ENCODE measurements around the gene DCANP1. TPM values are rescaled to one million over a fixed set of nuclear protein-coding genes. Genes with fewer than 3 reads are reported as not detected.

DCANP1 gene
- total and polyA plus RNA-seq, 9 of the 15 experiments (the other 6 are each of a cell fraction or from before 2014, with no cell fraction given): not detected

GRCh38 chr5:135402031-135402430 lies 45.1 kb downstream of the DCANP1 start (continued):
- no peak for TF ChIP-seq ZNF445 (CRISPR knock-in tag; IDR thresholded peaks at IDR 0.05; ENCODE audit: low read depth)

GRCh38 chr5:135400866-135401265 lies 46.3 kb downstream of the DCANP1 start:
- Histone ChIP-seq H3K9ac (ENCODE audit: insufficient read depth in 1 of 2, low read depth in 2 of 2, low read length in 2 of 2) (no peak overlapping the region), H3K4me1 (replicated peaks in 1 of 2; ENCODE audit: control insufficient read depth in 2 of 2, insufficient read depth in 2 of 2, low read length in 2 of 2) (peaks cover 30% of the 10 kb centered on the region in 2 experiments), H3K4me2 (ENCODE audit: insufficient read depth, low read length) (no peak overlapping the region), H3K9me3 (replicated peaks; ENCODE audit: control insufficient read depth, insufficient read depth, low read depth, low read length) (no peaks in the 10 kb centered on the region), H3K79me2 (ENCODE audit: control insufficient read depth, insufficient read depth, low read length) (peaks cover 38% of the 10 kb centered on the region), H3K9me1 (ENCODE audit: control insufficient read depth, insufficient read depth, low read length) (peaks cover 5% of the 10 kb centered on the region), H3K27me3 (ENCODE audit: control insufficient read depth in 2 of 2, insufficient read depth in 2 of 2, low read length in 2 of 2) (no peaks in the 10 kb centered on the region), H4K20me1 (replicated peaks; ENCODE audit: control insufficient read depth, insufficient read depth, low read length) (peaks cover 16% of the 10 kb centered on the region), H3K36me3 (ENCODE audit: control insufficient read depth, insufficient read depth, low read length) (peaks cover 15% of the 10 kb centered on the region), H2AFZ (ENCODE audit: low read depth, low read length) (0 out of 2 replicates have a peak overlapping the region, but pooled peaks have one; percentile 27), H3K27ac (ENCODE audit: extremely low read depth, low read depth, low read length) (no peak overlapping the region), H3K4me3 (no peak overlapping the region)
- 69% methylated on average over 5 of the region's 5 CpGs for WGBS (ENCODE audit: insufficient coverage, low coverage, missing lambda C conversion rate)
- intact Hi-C loops (cut with micrococcal nuclease): no loop called here
- POLR2A ChIA-PET: interaction anchor here (0.6 to 1.3 kb wide), 4 partner anchors 9 to 877 kb away, joined by 3 to 4 read pairs (median 3); no protein-coding TSS in a partner anchor
- no peak for TF ChIP-seq EGR1 (conservative IDR thresholded peaks at IDR 0.05)
- TF ChIP-seq NONO (IDR thresholded peaks at IDR 0.05; ENCODE audit: low read depth in 2 of 2, low read length in 1 of 2): no peak
- TF ChIP-seq IFI16 (CRISPR knock-in tag; IDR thresholded peaks at IDR 0.05): no peak
- TF ChIP-seq ZNF197 (CRISPR knock-in tag; IDR thresholded peaks at IDR 0.05; ENCODE audit: low read depth): no peak
- no peak for TF ChIP-seq HNRNPL (IDR thresholded peaks at IDR 0.05; ENCODE audit: low read depth, low read length)
- TF ChIP-seq, protein P1, sequence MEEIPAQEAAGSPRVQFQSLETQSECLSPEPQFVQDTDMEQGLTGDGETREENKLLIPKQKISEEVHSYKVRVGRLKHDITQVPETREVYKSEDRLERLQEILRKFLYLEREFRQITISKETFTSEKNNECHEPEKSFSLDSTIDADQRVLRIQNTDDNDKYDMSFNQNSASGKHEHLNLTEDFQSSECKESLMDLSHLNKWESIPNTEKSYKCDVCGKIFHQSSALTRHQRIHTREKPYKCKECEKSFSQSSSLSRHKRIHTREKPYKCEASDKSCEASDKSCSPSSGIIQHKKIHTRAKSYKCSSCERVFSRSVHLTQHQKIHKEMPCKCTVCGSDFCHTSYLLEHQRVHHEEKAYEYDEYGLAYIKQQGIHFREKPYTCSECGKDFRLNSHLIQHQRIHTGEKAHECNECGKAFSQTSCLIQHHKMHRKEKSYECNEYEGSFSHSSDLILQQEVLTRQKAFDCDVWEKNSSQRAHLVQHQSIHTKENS (CRISPR knock-in tag; IDR thresholded peaks at IDR 0.05): no peak
- no peak for TF ChIP-seq ZNF140 (CRISPR knock-in tag; IDR thresholded peaks at IDR 0.05)
- TF ChIP-seq TEAD2 (tag; IDR thresholded peaks at IDR 0.05): no peak
- TF ChIP-seq NFIX (CRISPR knock-in tag; IDR thresholded peaks at IDR 0.05; ENCODE audit: low read depth): no peak
- no peak for TF ChIP-seq HOXB6 (CRISPR knock-in tag; IDR thresholded peaks at IDR 0.05; ENCODE audit: borderline replicate concordance)
- TF ChIP-seq SP2 (IDR thresholded peaks at IDR 0.05; ENCODE audit: extremely low read depth, low read depth, low read length, poor library complexity, severe bottlenecking): no peak
- no peak for TF ChIP-seq ADNP (tag; IDR thresholded peaks at IDR 0.05)
- no peak for TF ChIP-seq TBP (optimal IDR thresholded peaks at IDR 0.05; ENCODE audit: low read depth, low read length)
- TF ChIP-seq TAF15 (IDR thresholded peaks at IDR 0.05; ENCODE audit: low read depth, low read length): no peak
- TF ChIP-seq TARDBP (IDR thresholded peaks at IDR 0.05): no peak
- TF ChIP-seq PKNOX1 (IDR thresholded peaks at IDR 0.05): no peak
- ATAC-seq (no peak), FAIRE-seq (no peak), DNase-seq (ENCODE audit: extremely low read depth in 1 of 4, low spot score in 3 of 4) (no peak)
- in situ Hi-C loops (cut with MboI): no loop called here
- no TSS peak for BruUV-seq (replicated peaks)
- CTCF ChIA-PET (ENCODE audit: low intra/inter-chr PET ratio): no interaction called here
